Liver (tissue), 9 donors: ENCODE data around the gene ARMC2. TPM values are rescaled to one million over a fixed set of nuclear protein-coding genes. Genes with fewer than 3 reads are reported as not detected.

Experiments
- DNase-seq: peaks from one replicate; pipeline ENCODE4 v3.0.0-alpha.2; 2017; ENCODE audit warnings: low spot score
- H3K27ac ChIP-seq, 2 donors: one replicate each; pipeline ENCODE4 v1.7.0; 2013; ENCODE audit warnings: inconsistent platforms in 2 of 2, low read length in 2 of 2, control low read depth in 1 of 2, low read depth in 1 of 2, mild to moderate bottlenecking in 1 of 2
- H3K27me3 ChIP-seq, 4 donors: one replicate each; pipeline versions ENCODE4 v1.6.1 to v1.7.0; 2013; ENCODE audit warnings: low read length in 3 of 4, inconsistent platforms in 1 of 4, mild to moderate bottlenecking in 1 of 4, moderate library complexity in 1 of 4; ENCODE audit not compliant: control insufficient read depth in 4 of 4, insufficient read depth in 4 of 4
- H3K36me3 ChIP-seq, 4 donors: one replicate each; pipeline versions ENCODE4 v1.6.1 to v1.7.0; 2013; ENCODE audit warnings: low read length in 3 of 4, mild to moderate bottlenecking in 3 of 4, low read depth in 1 of 4, moderate library complexity in 1 of 4; ENCODE audit not compliant: control insufficient read depth in 4 of 4, insufficient read depth in 3 of 4
- H3K4me1 ChIP-seq, 4 donors: one replicate each; pipeline versions ENCODE4 v1.6.1 to v1.7.0; 2013; ENCODE audit warnings: low read length in 3 of 4, mild to moderate bottlenecking in 3 of 4, moderate library complexity in 1 of 4; ENCODE audit not compliant: control insufficient read depth in 4 of 4, insufficient read depth in 4 of 4
- H3K4me3 ChIP-seq, 3 donors: one replicate each; pipeline versions ENCODE4 v1.6.1 to v1.7.0; 2013; ENCODE audit warnings: low read length in 3 of 3, control low read depth in 1 of 3, low read depth in 1 of 3, mild to moderate bottlenecking in 1 of 3
- H3K9ac ChIP-seq, 2 donors: one replicate each; pipeline ENCODE4 v1.7.0; 2013; ENCODE audit warnings: low read length in 2 of 2, mild to moderate bottlenecking in 2 of 2, moderate library complexity in 2 of 2, control low read depth in 1 of 2, low read depth in 1 of 2
- H3K9me3 ChIP-seq, 4 donors: one replicate each; pipeline versions ENCODE4 v1.6.1 to v1.7.0; 2013; ENCODE audit warnings: low read length in 3 of 4; ENCODE audit not compliant: control insufficient read depth in 4 of 4
- CTCF ChIP-seq: fragments of 150-350 bp; IDR thresholded peaks from 2 replicates; pipeline ENCODE4 v1.5.1; 2017; ENCODE audit warnings: improper control_type of control experiment, low read depth, low read length; ENCODE audit not compliant: missing input control
- EGR1 ChIP-seq, 2 donors: IDR thresholded peaks; 2 replicates each; pipeline ENCODE4 v1.6.1; 2016 to 2018; ENCODE audit warnings: antibody characterized with exemption in 2 of 2, low read depth in 2 of 2
- FOXA1 ChIP-seq: IDR thresholded peaks from 2 replicates; pipeline ENCODE4 v1.6.1; 2016; ENCODE audit warnings: antibody characterized with exemption
- FOXA2 ChIP-seq: IDR thresholded peaks from 2 replicates; pipeline ENCODE4 v1.6.1; 2016; ENCODE audit warnings: antibody characterized with exemption
- HNF4A ChIP-seq, 2 donors: conservative IDR thresholded peaks; 2 replicates each; pipeline ENCODE4 v1.6.1; 2016; ENCODE audit warnings: antibody characterized with exemption in 2 of 2, mild to moderate bottlenecking in 2 of 2
- HNF4G ChIP-seq: IDR thresholded peaks from 2 replicates; pipeline ENCODE4 v1.6.1; 2016; ENCODE audit warnings: antibody characterized with exemption
- JUND ChIP-seq, 2 donors: IDR thresholded peaks; 2 replicates each; pipeline ENCODE4 v1.6.1; 2016; ENCODE audit warnings: antibody characterized with exemption in 2 of 2
- MAX ChIP-seq: IDR thresholded peaks from 2 replicates; pipeline ENCODE4 v1.6.1; 2016; ENCODE audit warnings: antibody characterized with exemption
- NR2F2 ChIP-seq: IDR thresholded peaks from 2 replicates; pipeline ENCODE4 v1.6.1; 2016; ENCODE audit warnings: antibody characterized with exemption
- RAD21 ChIP-seq, 2 donors: IDR thresholded peaks; 2 replicates each; pipeline ENCODE4 v1.6.1; 2016; ENCODE audit warnings: antibody characterized with exemption in 2 of 2, mild to moderate bottlenecking in 2 of 2
- RXRA ChIP-seq, 2 donors: IDR thresholded peaks; 2 replicates each; pipeline ENCODE4 v1.6.1; 2017 to 2018; ENCODE audit warnings: antibody characterized with exemption in 2 of 2, mild to moderate bottlenecking in 1 of 2
- SP1 ChIP-seq: IDR thresholded peaks from 2 replicates; pipeline ENCODE4 v1.6.1; 2018; ENCODE audit warnings: antibody characterized with exemption, mild to moderate bottlenecking
- TAF1 ChIP-seq: conservative IDR thresholded peaks from 2 replicates; pipeline ENCODE4 v1.6.1; 2016; ENCODE audit warnings: antibody characterized with exemption, mild to moderate bottlenecking
- ZBTB33 ChIP-seq: IDR thresholded peaks from 2 replicates; pipeline ENCODE4 v1.6.1; 2016; ENCODE audit warnings: antibody characterized with exemption
- WGBS: extraction: QIAGEN DNeasy Blood & Tissue Kit; methylation state at CpG from one replicate; pipeline ENCODE4 v1.1.7; 2013; 5-methylcytosine and 5-hydroxymethylcytosine counted together
- polyA plus RNA-seq, 2 donors: library from polyadenylated mRNA; stranded (reverse) in 1 of 2; unstranded in 1 of 2; fragments of 200-250 nt in 1 of 2; fragments of >200 nt in 1 of 2; fragmentation: Nextera tagmentation in 1 of 2; extraction: Ambion mirVana in 1 of 2; gene quantifications; one replicate each; pipeline versions ENCODE4 v1.2.1 to v1.2.3, GENCODE V29; 2013 to 2015
- total RNA-seq, 2 donors: library from RNA; depleted of rRNA; stranded (reverse); fragments of >200 nt; gene quantifications; one replicate each; pipeline ENCODE4 v1.2.3, GENCODE V29; 2014
- TF ChIP-seq, protein P1 (sequence below): IDR thresholded peaks from 2 replicates; pipeline ENCODE4 v1.6.1; 2016; ENCODE audit warnings: antibody characterized with exemption, mild to moderate bottlenecking
- TF ChIP-seq, protein P2 (sequence below): IDR thresholded peaks from 2 replicates; pipeline ENCODE4 v1.6.1; 2016; ENCODE audit warnings: antibody characterized with exemption
- donor health status: healthy.
- donor health status: healthy.
- donor health status: healthy.
- donor health status: healthy.
- donor health status: healthy.

ARMC2 gene
- total and polyA plus RNA-seq, 4 donors = 0.24 to 1.5 (median 0.73) TPM

DNA sequence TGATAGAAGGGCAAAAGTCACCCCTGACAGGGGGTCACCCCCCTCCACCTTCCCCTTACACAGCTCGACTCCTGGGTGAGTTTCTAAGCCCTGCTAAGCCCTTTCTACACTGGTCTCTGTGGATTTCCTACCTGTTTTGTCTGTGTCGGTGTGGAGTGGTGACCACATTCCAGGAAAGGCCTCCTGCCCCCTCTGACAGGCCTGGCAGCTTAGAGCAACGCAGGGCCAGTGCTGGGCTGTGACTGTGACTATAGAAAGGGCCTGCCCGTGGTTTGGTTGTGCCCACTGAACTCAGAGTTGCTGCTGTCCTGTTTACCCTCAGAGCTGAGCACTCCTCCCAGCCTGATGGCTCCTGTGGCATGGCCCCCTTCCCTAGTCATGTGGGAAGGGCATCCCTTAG lies 109.0 kb downstream of the ARMC2 start (continued):
- TF ChIP-seq, protein P1, sequence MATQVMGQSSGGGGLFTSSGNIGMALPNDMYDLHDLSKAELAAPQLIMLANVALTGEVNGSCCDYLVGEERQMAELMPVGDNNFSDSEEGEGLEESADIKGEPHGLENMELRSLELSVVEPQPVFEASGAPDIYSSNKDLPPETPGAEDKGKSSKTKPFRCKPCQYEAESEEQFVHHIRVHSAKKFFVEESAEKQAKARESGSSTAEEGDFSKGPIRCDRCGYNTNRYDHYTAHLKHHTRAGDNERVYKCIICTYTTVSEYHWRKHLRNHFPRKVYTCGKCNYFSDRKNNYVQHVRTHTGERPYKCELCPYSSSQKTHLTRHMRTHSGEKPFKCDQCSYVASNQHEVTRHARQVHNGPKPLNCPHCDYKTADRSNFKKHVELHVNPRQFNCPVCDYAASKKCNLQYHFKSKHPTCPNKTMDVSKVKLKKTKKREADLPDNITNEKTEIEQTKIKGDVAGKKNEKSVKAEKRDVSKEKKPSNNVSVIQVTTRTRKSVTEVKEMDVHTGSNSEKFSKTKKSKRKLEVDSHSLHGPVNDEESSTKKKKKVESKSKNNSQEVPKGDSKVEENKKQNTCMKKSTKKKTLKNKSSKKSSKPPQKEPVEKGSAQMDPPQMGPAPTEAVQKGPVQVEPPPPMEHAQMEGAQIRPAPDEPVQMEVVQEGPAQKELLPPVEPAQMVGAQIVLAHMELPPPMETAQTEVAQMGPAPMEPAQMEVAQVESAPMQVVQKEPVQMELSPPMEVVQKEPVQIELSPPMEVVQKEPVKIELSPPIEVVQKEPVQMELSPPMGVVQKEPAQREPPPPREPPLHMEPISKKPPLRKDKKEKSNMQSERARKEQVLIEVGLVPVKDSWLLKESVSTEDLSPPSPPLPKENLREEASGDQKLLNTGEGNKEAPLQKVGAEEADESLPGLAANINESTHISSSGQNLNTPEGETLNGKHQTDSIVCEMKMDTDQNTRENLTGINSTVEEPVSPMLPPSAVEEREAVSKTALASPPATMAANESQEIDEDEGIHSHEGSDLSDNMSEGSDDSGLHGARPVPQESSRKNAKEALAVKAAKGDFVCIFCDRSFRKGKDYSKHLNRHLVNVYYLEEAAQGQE = no peak
- no peak for TF ChIP-seq HNF4G
- TF ChIP-seq NR2F2 = no peak
- no peak for TF ChIP-seq FOXA2

- Histone ChIP-seq H3K36me3 (no peaks in the 10 kb centered on the region), H3K4me3 (no peak overlapping the region), H3K9ac (no peak overlapping the region), H3K9me3 (no peaks in the 10 kb centered on the region), H3K27ac (no peak overlapping the region), H3K4me1 (no peaks in the 10 kb centered on the region), H3K27me3 (no peaks in the 10 kb centered on the region)
- DNase-seq = no peak
- 87% methylated on average over 10 of the region's 10 CpGs for WGBS
- TF ChIP-seq, protein P1 = no peak
- TF ChIP-seq RAD21 (IDR thresholded peaks at IDR 0.05) (no peak), HNF4A (conservative IDR thresholded peaks at IDR 0.05) (no peak), ZBTB33 (no peak), SP1 (no peak), MAX (no peak), NR2F2 (no peak), CTCF (no peak), EGR1 (IDR thresholded peaks at IDR 0.05; ENCODE audit: low read depth in 2 of 2) (no peak), HNF4G (no peak), RXRA (IDR thresholded peaks at IDR 0.05) (no peak), FOXA1 (no peak), FOXA2 (no peak), JUND (IDR thresholded peaks at IDR 0.05) (no peak), TAF1 (no peak)
- TF ChIP-seq, protein P2, sequence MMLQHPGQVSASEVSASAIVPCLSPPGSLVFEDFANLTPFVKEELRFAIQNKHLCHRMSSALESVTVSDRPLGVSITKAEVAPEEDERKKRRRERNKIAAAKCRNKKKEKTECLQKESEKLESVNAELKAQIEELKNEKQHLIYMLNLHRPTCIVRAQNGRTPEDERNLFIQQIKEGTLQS = no peak
Measured at GRCh38 chr6:108958900-108959770, 110.9 kb downstream of the ARMC2 start.
